IPS-NIHi7 (cell line): ENCODE results near the gene RGS4.

Experiments used
- DNase-seq: peaks from one replicate; pipeline ENCODE4 v3.0.0; 2012; ENCODE audit warnings: mixed read lengths; ENCODE audit errors: extremely low spot score

Gene RGS4

GRCh38 chr1:163102590-163102989 is 33.4 kb downstream of the RGS4 start:
- no peak for DNase-seq

GRCh38 chr1:163104385-163105099 is 35.4 kb downstream of the RGS4 start:
- no peak for DNase-seq

- no peak for DNase-seq
Measured at GRCh38 chr1:163106364-163106987, 37.3 kb downstream of the RGS4 start.

- no peak for DNase-seq
Measured at GRCh38 chr1:163107655-163108054, 38.5 kb downstream of the RGS4 start.

- DNase-seq: no peak
Measured at GRCh38 chr1:163115887-163116286, 46.7 kb downstream of the RGS4 start.

- no peak for DNase-seq
Measured at GRCh38 chr1:163119707-163120106, 50.5 kb downstream of the RGS4 start.

- DNase-seq: no peak
Measured at GRCh38 chr1:163120372-163120771, 51.2 kb downstream of the RGS4 start.

- DNase-seq: no peak
Measured at GRCh38 chr1:163124812-163125211, 55.7 kb downstream of the RGS4 start.
